Gastrocnemius medialis (tissue), 4 donors: ENCODE data around the gene ATG7. TPM values are rescaled to one million over a fixed set of nuclear protein-coding genes. Genes with fewer than 3 reads are reported as not detected.
A peak's percentile ranks its signal among the peaks of the same experiment; 100 is the strongest.
"Not testable (repeated sequence)": the region's sequence is repeated elsewhere in the genome, so short reads cannot be mapped to it uniquely, and the experiment has no call there.

Experiments
- ATAC-seq, 2 donors: fragments of 150-250 bp; one replicate each; pipeline ENCODE4 v1.9.1; 2016
- DNase-seq, 2 donors: peaks; one replicate each; pipeline ENCODE4 v3.0.0-alpha.2; 2019
- H3K27ac ChIP-seq, 4 donors: fragments of 200-600 bp; sonication (generic); 1 replicate in 1 of 4; 2 replicates in 3 of 4; pipeline ENCODE4 v1.5.1; 2016 to 2018; ENCODE audit warnings: mild to moderate bottlenecking in 2 of 4, moderate library complexity in 1 of 4
- H3K27me3 ChIP-seq, 3 donors: fragments of 200-600 bp; sonication (generic) in 2 of 3; 1 replicate in 1 of 3; 2 replicates in 2 of 3; pipeline versions ENCODE4 v1.5.1 to v1.6.0; 2016 to 2019; ENCODE audit warnings: mild to moderate bottlenecking in 1 of 3, moderate library complexity in 1 of 3
- H3K36me3 ChIP-seq, 2 donors: fragments of 200-600 bp; sonication (generic) in 1 of 2; one replicate each; pipeline ENCODE4 v1.5.1; 2017 to 2018
- H3K4me1 ChIP-seq, 2 donors: fragments of 200-600 bp; sonication (generic) in 1 of 2; one replicate each; pipeline ENCODE4 v1.5.1; 2016 to 2017; ENCODE audit warnings: mild to moderate bottlenecking in 2 of 2
- H3K4me3 ChIP-seq, 4 donors: fragments of 200-600 bp; sonication (generic) in 3 of 4; 1 replicate in 1 of 4; 2 replicates in 3 of 4; pipeline ENCODE4 v1.5.1; 2016 to 2019; ENCODE audit warnings: mild to moderate bottlenecking in 2 of 4
- H3K9me3 ChIP-seq, 3 donors: fragments of 200-600 bp; sonication (generic) in 2 of 3; 1 replicate in 1 of 3; 2 replicates in 2 of 3; pipeline ENCODE4 v1.5.1; 2016 to 2019
- POLR2A ChIP-seq, 2 donors: fragments of 450-650 bp; IDR thresholded peaks; one replicate each; pipeline ENCODE4 v1.6.1; 2017; ENCODE audit warnings: antibody characterized with exemption in 2 of 2, mild to moderate bottlenecking in 2 of 2, moderate library complexity in 2 of 2
- in situ Hi-C, 4 donors: fragments of 200-750 bp; cut with MboI; loops; one replicate each; pipeline versions ENCODE4 v1.15.0 to v1.8.0; 2017; ENCODE audit warnings: low sequenced_read_pairs in 4 of 4
- intact Hi-C: fragments of 100-400 bp; cut with DNase I; formaldehyde crosslinking; loops from one replicate; pipeline ENCODE4 v1.15.1; 2023; ENCODE audit warnings: low total_unique reads
- total RNA-seq, 4 donors: library from RNA; depleted of rRNA; stranded (reverse); fragments of >200 nt; gene quantifications; one replicate each; pipeline versions ENCODE4 v1.1.0 to v1.2.3, GENCODE V29; 2016
- TF ChIP-seq, protein P1 (sequence below), 5 experiments: fragments of 450-650 bp in 3 of 5; fragments of 200-600 bp in 2 of 5; sonication (generic) in 2 of 5; IDR thresholded peaks in 4 of 5; conservative IDR thresholded peaks in 1 of 5; 1 replicate in 4 of 5; 2 replicates in 1 of 5; pipeline ENCODE4 v1.5.1; 2016 to 2019; ENCODE audit warnings: antibody characterized with exemption in 5 of 5, mild to moderate bottlenecking in 3 of 5, moderate library complexity in 3 of 5

ATG7 gene
- total RNA-seq, 4 donors from 2014 or later = 13.5 to 29.2 (median 15.0) TPM

GRCh38 chr3:11480663-11481298 lies 208.6 kb downstream of the ATG7 start:
- Histone ChIP-seq H3K27me3 (no peaks in the 10 kb centered on the region), H3K9me3 (no peaks in the 10 kb centered on the region), H3K36me3 (no peaks in the 10 kb centered on the region), H3K4me3 (no peak overlapping the region), H3K4me1 (peaks cover 33 to 48% of the 10 kb centered on the region in 2 donors), H3K27ac (peak overlapping the region; percentile 61 to 82 (median 72))
- intact Hi-C loops (loop anchor here (5.0 kb wide), 1 partner anchor 37 kb away; no protein-coding TSS in a partner anchor), in situ Hi-C loops (no loop called here)
- DNase-seq = peak; percentile 63 to 67
- ATAC-seq = peak; percentile 89 to 91
- TF ChIP-seq, protein P1, sequence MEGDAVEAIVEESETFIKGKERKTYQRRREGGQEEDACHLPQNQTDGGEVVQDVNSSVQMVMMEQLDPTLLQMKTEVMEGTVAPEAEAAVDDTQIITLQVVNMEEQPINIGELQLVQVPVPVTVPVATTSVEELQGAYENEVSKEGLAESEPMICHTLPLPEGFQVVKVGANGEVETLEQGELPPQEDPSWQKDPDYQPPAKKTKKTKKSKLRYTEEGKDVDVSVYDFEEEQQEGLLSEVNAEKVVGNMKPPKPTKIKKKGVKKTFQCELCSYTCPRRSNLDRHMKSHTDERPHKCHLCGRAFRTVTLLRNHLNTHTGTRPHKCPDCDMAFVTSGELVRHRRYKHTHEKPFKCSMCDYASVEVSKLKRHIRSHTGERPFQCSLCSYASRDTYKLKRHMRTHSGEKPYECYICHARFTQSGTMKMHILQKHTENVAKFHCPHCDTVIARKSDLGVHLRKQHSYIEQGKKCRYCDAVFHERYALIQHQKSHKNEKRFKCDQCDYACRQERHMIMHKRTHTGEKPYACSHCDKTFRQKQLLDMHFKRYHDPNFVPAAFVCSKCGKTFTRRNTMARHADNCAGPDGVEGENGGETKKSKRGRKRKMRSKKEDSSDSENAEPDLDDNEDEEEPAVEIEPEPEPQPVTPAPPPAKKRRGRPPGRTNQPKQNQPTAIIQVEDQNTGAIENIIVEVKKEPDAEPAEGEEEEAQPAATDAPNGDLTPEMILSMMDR (IDR thresholded peaks at IDR 0.05 in 4 of 5, conservative IDR thresholded peaks at IDR 0.05 in 1 of 5) = no peak
- TF ChIP-seq POLR2A (IDR thresholded peaks at IDR 0.05) = no peak

DNA sequence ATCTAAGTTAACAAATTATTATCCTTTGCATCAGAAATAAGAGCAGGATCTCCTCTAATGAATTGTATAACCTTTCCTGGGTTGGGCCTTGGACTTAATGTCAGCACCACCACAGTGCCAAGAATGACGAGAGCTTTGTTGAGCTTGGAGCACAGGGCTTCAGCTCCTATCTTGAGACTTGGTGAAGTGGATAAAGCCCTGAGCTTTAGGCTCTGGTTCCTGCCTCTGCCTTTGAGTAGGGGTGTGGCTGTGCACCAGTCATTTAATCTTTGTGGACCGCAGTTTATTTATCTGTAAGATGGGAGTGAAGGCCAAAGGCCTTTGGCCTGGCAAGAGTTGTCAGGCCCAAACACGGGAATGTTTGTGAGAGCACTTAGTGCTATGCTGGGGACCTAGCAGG lies 209.4 kb downstream of the ATG7 start:
- DNase-seq (no peak), ATAC-seq (peak; percentile 34 to 46)

DNA sequence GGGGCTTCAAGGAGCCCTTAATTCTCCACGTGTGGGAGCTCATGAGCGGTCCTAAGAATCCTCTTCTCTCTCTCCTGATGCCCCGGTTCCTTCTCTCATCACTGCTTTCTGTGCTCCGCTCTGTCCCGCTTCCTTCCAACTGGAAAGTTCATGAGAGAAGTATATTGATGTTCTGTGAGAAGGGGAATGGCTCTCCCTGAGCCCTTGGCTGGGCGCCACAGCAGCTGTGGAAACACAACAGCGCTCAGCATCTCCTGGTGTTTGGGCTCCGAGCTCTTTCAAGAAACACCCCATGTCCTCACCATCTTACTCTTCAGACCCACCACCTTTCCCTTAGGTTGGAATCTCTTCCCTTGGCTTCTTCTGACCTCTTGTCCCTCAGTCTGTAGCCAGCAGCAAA lies 209.8 kb downstream of the ATG7 start:
- ATAC-seq (no peak), DNase-seq (peak; percentile 34 to 49)
- H3K27me3 ChIP-seq = no peaks in the 10 kb centered on the region
- in situ Hi-C loops = no loop called here
- H3K27ac ChIP-seq = peak overlapping the region; percentile 61 to 82 (median 72)
- no peaks in the 10 kb centered on the region for H3K36me3 ChIP-seq
- H3K9me3 ChIP-seq = no peaks in the 10 kb centered on the region
- TF ChIP-seq POLR2A (IDR thresholded peaks at IDR 0.05) = no peak
- TF ChIP-seq, protein P1 (IDR thresholded peaks at IDR 0.05 in 4 of 5, conservative IDR thresholded peaks at IDR 0.05 in 1 of 5) = no peak
- H3K4me1 ChIP-seq = peaks cover 30 to 47% of the 10 kb centered on the region in 2 donors
- H3K4me3 ChIP-seq = no peak overlapping the region
- intact Hi-C loops = loop anchor here (5.0 kb wide), 1 partner anchor 35 kb away; no protein-coding TSS in a partner anchor

More for the DNA sequence above, 209.4 kb downstream of the ATG7 start:
- Histone ChIP-seq H3K4me1 (peaks cover 33 to 48% of the 10 kb centered on the region in 2 donors), H3K27me3 (no peaks in the 10 kb centered on the region), H3K27ac (peak overlapping the region; percentile 61 to 82 (median 72)), H3K4me3 (no peak overlapping the region), H3K9me3 (no peaks in the 10 kb centered on the region), H3K36me3 (no peaks in the 10 kb centered on the region)
- intact Hi-C loops (loop anchor here (5.0 kb wide), 1 partner anchor 36 kb away; no protein-coding TSS in a partner anchor), in situ Hi-C loops (no loop called here)
- TF ChIP-seq POLR2A (IDR thresholded peaks at IDR 0.05) = no peak
- TF ChIP-seq, protein P1 (IDR thresholded peaks at IDR 0.05 in 4 of 5, conservative IDR thresholded peaks at IDR 0.05 in 1 of 5) = no peak

DNA sequence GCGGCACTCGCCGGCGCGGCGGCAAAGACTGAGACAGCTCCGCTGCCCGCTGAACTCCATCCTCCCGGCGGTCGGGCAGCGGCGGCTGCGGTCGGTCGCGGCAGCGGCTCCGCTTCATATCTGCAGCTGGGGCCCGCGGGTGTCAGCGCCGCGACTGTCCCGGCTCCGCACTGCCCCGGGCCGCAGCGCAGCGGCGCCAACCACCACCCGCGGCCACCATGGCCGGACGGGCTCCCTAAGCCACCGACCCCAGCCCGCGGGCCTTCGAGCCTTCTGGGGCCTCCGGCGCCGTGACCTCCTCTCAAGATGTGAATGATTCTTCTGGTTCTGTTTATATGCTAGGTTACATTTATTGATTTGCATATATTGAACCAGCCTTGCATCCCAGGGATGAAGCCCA lies 216.2 kb downstream of the ATG7 start:
- H3K4me1 ChIP-seq, intact Hi-C loops, H3K27me3 ChIP-seq, H3K4me3 ChIP-seq, in situ Hi-C loops, H3K9me3 ChIP-seq, H3K27ac ChIP-seq, H3K36me3 ChIP-seq, DNase-seq, ATAC-seq: not testable (repeated sequence)

GRCh38 chr3:11494131-11494916 lies 222.1 kb downstream of the ATG7 start:
- in situ Hi-C loops (no loop called here), intact Hi-C loops (no loop called here)
- ATAC-seq = no peak
- Histone ChIP-seq H3K27me3 (no peaks in the 10 kb centered on the region), H3K36me3 (no peaks in the 10 kb centered on the region), H3K4me3 (no peak overlapping the region), H3K9me3 (no peaks in the 10 kb centered on the region), H3K4me1 (peaks cover 0 to 7% of the 10 kb centered on the region in 2 donors), H3K27ac (no peak overlapping the region)
- no peak for DNase-seq
- TF ChIP-seq, protein P1 (IDR thresholded peaks at IDR 0.05 in 4 of 5, conservative IDR thresholded peaks at IDR 0.05 in 1 of 5) = no peak
- TF ChIP-seq POLR2A (IDR thresholded peaks at IDR 0.05) = no peak
